ENCODE results near the gene WRNIP1.
"Not testable (repeated sequence)": the region's sequence is repeated elsewhere in the genome, so short reads cannot be mapped to it uniquely, and the experiment has no call there.

The WRNIP1 gene

DNA sequence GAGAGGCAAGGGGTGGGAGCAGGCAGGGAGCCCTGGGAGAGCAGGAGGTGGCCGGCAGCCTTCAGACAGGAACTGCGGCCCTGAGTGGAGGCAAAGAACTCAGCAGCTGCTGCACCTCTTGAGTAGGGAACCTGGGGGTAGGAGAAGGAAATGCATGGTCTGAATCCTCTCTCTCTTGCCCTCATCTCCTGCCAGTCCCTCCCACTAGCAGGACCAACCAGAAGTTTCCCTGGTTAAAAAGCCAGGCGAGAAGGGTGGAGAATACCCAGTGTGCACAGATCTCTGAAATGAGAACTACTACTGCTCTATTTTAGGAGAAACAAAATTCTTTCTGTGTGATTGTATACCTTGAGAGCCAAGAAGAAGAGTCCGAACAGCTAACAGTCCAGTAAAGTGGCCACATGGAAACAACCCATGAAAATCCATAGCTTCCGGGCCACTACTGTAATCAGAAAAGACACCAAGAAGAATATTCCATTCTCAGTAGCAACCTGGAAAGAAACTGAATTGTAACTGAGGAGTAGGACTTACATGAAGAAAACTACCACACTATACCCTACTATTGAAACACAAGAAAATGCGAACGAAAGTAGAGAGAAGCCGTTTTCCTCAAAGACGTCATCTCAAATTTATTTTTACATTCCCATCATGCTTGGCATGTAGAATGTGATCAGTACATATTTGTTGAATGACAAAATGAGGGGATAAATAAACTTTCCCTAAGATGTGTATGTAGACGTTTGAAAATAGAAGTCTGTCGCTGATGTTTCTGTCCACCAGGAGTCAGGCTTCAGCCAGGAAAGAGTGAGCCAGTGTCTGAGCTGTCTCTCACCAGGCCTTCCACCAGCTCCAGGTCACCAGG is 25.6 kb downstream of the WRNIP1 start:
- no peak for DNase-seq

DNA sequence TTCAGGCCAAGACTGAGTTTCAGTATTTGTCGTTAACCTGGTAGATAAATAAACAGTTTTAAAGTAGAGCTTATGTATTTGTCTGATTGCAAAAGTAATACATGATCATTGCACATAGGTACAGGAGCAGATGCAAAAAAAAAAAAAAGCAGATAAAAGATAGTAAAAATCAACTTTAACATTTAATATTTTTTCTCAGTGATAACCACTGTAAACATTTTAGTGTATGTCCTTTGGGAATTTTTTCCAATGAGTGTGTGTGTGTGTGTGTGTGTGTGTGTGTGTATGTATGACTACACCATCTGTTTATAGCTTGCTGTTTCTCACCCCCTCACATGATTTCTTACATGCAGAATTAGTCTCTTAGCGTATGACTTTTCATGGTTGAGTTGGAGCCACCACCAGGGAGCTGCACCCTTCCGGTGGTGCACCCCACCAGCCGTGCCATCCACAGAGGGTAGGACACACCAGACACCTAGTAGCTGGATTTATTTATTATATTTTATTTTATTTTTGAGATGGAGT is 26.3 kb downstream of the WRNIP1 start:
- DNase-seq, result no peak

GRCh38 chr6:2792330-2793110 is 27.3 kb downstream of the WRNIP1 start:
- no peak for DNase-seq

- DNase-seq, result no peak
Measured at GRCh38 chr6:2793534-2794151, 28.4 kb downstream of the WRNIP1 start.

- DNase-seq, result no peak
Measured at GRCh38 chr6:2794171-2794730, 29.1 kb downstream of the WRNIP1 start.

DNA sequence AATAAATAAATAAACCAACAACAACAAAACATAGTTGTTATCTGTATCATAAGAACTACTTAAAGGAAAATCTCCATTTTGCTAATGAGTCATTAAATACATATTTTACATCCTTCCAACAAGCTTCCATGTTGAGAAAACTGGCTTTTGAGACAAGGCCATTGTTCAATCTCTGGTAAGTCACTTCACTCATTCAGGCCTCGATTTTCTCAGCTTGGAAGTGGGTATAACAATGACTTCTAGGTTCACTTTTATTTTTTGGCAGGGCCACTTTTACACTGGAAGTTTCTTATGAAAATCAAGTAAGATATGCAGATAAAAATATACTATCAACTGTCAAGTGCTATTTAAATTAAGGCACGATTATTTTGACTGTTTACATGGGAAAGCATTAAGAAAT is 30.0 kb downstream of the WRNIP1 start:
- DNase-seq, result no peak

DNA sequence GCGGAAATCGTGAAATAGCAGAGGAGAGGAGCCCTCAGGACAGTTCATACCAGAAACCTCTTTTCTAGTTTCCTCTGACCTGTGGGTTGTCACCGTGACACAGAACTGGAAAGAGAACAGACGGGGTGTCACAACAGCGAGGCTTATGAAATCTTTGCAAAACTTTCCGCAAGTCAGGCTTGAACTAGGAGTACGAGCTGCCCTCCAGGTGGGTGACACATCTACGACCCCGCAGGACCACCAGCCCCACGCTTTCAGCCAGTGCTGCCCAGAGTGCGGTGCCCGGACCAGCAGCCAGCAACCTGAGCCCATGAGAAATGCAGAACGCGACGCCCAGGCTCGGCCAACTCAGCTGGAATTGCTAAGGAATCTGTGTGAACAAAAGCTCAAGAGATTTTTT is 30.8 kb downstream of the WRNIP1 start:
- no peak for DNase-seq

GRCh38 chr6:2796861-2797260 is 31.7 kb downstream of the WRNIP1 start:
- no peak for DNase-seq

DNA sequence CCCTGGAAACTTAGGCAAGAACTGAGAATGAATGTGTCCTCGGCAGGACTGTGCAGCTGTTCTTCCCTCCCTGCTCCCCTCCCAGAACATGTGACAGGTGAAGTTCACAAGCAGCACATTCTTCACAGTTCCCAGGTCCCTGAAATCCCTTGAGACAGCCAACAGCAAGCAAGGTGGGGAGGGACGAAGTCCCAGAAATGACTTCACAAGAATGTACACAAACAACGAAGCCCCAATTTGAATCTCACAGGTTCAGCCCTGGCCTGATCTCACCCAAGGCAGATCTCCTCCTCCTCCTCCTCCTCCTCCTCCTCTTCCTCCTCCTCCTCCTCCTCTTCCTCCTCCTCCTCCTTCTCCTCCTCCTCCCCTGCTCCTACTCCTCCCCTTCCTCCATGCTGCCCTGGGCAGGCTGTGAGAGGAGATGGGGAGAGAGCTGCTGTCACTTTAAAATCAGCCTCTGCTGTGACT is 32.4 kb downstream of the WRNIP1 start:
- DNase-seq, result no peak

DNA sequence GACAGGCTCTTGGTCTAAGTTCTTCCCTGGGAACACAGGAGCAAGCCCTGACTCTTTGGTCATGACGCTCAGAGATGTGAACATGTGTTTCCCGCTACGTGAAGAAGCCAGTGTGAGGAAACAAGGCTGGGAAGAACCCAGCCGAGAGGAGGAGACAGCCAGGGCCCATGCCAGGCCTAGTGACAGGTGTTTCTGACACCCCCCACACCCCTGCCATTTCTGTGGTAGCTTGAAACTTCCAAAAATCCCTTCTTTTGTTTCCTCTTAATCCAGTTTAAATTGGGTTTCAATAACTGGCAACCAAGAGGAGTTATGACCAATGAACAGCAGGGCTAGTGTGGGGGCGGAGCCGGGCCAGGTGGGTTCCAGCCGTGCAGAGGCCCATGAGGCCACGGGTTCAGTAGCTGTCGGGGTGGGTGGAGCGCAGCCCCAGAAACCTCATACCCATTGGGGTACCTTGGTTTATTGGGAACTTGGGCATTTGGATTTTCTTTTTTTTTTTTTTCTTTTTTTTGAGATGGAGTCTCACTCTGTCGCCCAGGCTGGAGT is 33.5 kb downstream of the WRNIP1 start:
- no peak for DNase-seq

GRCh38 chr6:2799936-2800527 is 34.8 kb downstream of the WRNIP1 start:
- DNase-seq, result no peak

DNA sequence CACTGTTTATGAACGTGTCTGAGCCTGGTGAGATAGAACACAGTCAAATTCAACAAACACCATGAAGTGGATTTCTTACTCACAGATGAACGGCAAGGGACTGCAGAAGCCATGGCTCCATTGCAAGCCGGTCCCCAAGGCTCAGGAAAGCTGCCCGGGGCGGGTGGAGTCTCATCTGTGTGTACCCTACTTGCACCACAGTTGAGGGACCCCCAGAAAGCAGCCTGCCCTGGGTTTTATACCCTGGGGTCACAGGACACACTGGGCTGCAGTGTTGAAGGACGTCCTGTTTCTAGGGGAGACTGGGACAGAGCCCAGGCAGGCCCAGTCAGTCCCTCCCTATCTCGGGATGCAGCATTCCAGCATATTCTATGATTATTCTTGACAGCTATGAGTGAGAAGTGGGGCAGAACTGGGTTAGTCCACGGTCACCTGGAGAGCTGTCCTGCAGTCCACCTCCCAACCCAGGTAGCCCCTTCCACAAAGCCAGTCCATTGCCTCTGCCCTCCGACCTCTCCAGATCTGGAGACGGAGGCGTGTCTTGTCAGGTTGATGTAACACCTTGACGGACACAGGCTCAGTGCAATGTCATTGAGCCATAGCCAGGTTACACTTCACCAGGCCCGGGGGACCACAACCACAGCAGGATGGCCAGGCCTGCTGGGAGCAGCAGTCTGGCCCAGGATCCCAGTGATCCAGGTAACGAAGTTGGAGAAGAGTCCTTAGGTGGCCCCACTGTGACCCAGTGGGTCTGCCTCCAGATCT is 35.5 kb downstream of the WRNIP1 start:
- no peak for DNase-seq

GRCh38 chr6:2801687-2802086 is 36.5 kb downstream of the WRNIP1 start:
- DNase-seq, result not testable (repeated sequence)

DNA sequence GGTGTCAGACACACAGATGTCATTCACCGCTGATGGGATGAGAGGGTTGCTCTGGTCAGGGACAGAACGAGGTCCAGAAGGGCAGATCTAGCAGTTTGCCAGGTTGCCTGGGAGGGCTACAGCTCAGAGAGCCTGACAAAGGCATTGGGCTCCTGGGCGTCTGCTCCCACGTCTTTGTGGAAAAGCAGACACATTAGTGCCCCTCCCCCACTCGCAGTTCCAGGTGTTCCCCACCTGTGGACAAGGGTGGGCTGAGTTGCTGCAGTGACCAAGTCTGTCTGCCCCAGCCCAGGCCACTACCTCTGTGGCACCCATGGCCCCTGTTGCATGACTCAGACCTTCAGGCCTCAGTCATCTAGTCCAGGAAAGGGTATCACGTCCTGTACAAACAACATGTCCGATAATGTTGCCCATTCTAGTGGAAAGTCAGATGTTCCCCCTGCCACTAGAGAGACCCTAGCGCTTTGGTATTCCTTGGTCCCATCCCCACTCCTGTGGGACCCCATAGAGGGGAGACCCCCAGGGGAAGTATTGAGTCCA is 37.4 kb downstream of the WRNIP1 start:
- no peak for DNase-seq

- no peak for DNase-seq
Measured at GRCh38 chr6:2803731-2804429, 38.7 kb downstream of the WRNIP1 start.

- DNase-seq, result no peak
Measured at GRCh38 chr6:2804516-2804915, 39.3 kb downstream of the WRNIP1 start.

- no peak for DNase-seq
Measured at GRCh38 chr6:2805031-2805430, 39.8 kb downstream of the WRNIP1 start.

DNA sequence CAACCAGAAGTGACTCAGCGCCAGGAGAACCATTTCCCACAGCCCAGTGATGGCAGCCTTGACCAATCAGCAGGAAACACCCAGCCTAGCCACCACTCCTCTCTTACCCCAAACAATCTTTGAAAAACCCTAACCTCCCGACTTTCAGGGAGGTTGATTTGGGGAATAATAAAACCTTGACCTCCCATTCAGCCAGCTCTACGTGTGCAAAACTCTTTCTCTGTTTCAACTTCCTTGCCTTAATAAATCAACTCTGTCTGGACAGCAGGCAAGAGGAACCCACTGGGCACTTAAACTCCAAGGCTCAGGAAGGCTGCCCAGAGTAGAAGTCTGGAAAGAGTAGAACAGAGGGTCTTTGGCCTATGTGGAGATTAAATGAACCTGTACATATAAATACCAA is 41.5 kb downstream of the WRNIP1 start:
- no peak for DNase-seq

- DNase-seq, result no peak
Measured at GRCh38 chr6:2807342-2808090, 42.3 kb downstream of the WRNIP1 start.

- no peak for DNase-seq
Measured at GRCh38 chr6:2809015-2809414, 43.8 kb downstream of the WRNIP1 start.
